Measurements from ENCODE around the gene PSMC3. TPM values are rescaled to one million over a fixed set of nuclear protein-coding genes. Genes with fewer than 3 reads are reported as not detected.

Gene PSMC3
- total and polyA plus RNA-seq, 7 experiments from 2014 or later: 42.2 to 149 (median 59.2) TPM

DNA sequence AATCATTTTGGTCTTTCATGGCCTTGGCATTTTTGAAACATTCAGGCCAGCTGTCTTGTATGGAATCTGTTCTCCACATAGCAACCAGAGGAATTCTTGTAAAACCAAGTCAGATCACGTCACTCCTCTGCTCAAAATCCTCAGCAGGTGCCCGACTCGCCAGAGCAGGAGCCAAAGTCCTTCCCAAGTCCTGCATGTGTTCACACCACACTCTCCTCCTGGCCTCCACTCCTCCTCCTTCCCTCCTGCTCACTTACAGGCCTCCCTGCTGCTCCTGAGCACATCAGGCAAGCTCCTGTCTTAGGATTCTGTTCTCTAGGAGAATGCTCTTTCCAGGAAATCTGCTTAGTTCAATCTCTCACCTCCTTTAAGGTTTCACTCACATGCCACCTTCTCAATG lies 6.9 kb upstream of the PSMC3 start:
- DNase-seq (no peak), ATAC-seq (no peak)
- peak overlapping the region in 1 of 9 donors; percentile 38 for H3K27ac Mint-ChIP-seq
- H3K4me1 Mint-ChIP-seq: peaks cover 0 to 5% (median 0%) of the 10 kb centered on the region in 7 donors
- no peaks in the 10 kb centered on the region for H3K9me3 Mint-ChIP-seq
- H3K36me3 Mint-ChIP-seq: no peaks in the 10 kb centered on the region
- H3K9me3 ChIP-seq (ENCODE audit: control insufficient read depth in 2 of 3, low read length in 3 of 3): no peaks in the 10 kb centered on the region
- H3K4me1 ChIP-seq (ENCODE audit: control insufficient read depth in 2 of 2, insufficient read depth in 2 of 2, low read length in 2 of 2): no peaks in the 10 kb centered on the region
- H3K36me3 ChIP-seq (ENCODE audit: control insufficient read depth in 2 of 3, insufficient read depth in 3 of 3, low read length in 3 of 3): no peaks in the 10 kb centered on the region
- no peak overlapping the region for H3K4me3 Mint-ChIP-seq
- H3K4me3 ChIP-seq (ENCODE audit: low read length): no peak overlapping the region
- H3K27me3 Mint-ChIP-seq: no peaks in the 10 kb centered on the region
- no peak overlapping the region for H3K27ac ChIP-seq (ENCODE audit: low read depth, low read length)
- ChIA-PET CTCF (interaction anchor here (0.6 kb wide), 1 partner anchor 165 kb away, joined by 4 read pairs; no protein-coding TSS in a partner anchor), POLR2A (no interaction called here)
- intact Hi-C loops (cut with micrococcal nuclease): no loop called here
- H3K27me3 ChIP-seq (ENCODE audit: control insufficient read depth in 2 of 2, insufficient read depth in 2 of 2, low read length in 2 of 2): no peaks in the 10 kb centered on the region

DNA sequence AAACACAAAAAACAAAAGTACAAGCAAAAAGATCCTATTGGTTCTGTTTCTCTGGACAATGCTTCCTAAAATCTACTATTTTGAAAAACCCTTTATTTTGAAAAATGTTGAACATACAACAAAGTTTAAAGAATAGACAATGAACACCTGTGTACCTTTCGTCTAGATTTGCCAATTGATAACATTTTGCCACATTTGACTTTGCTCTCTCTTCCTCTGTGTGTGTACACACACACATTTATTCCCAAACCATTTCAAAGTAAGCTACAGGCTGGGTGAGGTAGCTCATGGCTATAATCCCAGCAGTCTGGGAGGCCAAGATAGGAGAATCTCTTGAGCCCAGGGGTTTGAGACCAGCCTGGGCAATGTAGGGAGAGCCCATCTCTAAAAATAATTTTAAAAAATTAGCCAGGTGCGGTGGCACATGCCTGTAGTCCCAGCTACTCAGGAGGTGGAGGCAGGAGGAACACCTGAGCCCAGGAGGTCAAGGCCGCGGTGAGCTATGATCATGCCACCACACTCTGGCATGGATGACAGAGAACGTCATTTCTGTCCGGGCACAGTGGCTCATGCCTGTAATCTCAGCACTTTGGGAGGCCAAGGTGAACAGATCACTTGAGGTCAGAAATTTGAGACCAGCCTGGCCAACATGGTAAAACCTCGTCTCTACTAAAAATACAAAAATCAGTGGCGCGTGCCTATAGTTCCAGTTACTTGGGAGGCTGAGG lies 5.3 kb upstream of the PSMC3 start:
- Histone ChIP-seq H3K9me3 (ENCODE audit: control insufficient read depth in 2 of 3, low read length in 3 of 3) (no peaks in the 10 kb centered on the region), H3K4me3 (ENCODE audit: low read length) (no peak overlapping the region), H3K36me3 (ENCODE audit: control insufficient read depth in 2 of 3, insufficient read depth in 3 of 3, low read length in 3 of 3) (no peaks in the 10 kb centered on the region), H3K4me1 (ENCODE audit: control insufficient read depth in 2 of 2, insufficient read depth in 2 of 2, low read length in 2 of 2) (no peaks in the 10 kb centered on the region), H3K27ac (ENCODE audit: low read depth, low read length) (no peak overlapping the region), H3K27me3 (ENCODE audit: control insufficient read depth in 2 of 2, insufficient read depth in 2 of 2, low read length in 2 of 2) (no peaks in the 10 kb centered on the region)
- ChIA-PET POLR2A (interaction anchor here (0.7 kb wide), 1 partner anchor 25 kb away, joined by 3 read pairs; no protein-coding TSS in a partner anchor), CTCF (no interaction called here)
- no peak for ATAC-seq
- Mint-ChIP-seq H3K27ac (no peak overlapping the region), H3K36me3 (no peaks in the 10 kb centered on the region), H3K4me3 (no peak overlapping the region), H3K27me3 (no peaks in the 10 kb centered on the region), H3K4me1 (peaks cover 0 to 9% (median 2%) of the 10 kb centered on the region in 7 donors), H3K9me3 (no peaks in the 10 kb centered on the region)
- DNase-seq: no peak
- intact Hi-C loops (cut with micrococcal nuclease): no loop called here

DNA sequence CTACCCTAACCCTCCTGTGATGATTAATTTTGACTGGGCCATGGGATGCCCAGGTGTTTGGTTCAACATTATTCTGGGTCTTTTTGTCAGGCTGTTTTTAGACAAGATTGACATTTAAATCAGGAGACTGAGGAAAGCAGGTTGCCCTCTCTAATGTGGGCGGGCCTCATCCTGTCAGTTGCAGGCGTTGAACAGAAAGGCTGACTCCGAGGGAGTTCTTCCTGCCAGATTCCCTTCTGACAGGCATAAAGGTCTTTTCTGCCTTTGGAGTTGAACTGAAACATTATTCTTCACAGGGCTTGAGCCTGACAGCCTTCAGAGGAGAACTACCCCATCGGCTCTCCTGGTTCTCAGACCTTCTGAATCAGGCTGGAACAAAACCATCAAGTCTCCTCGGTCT lies 4.3 kb upstream of the PSMC3 start:
- no peaks in the 10 kb centered on the region for H3K9me3 Mint-ChIP-seq

DNA sequence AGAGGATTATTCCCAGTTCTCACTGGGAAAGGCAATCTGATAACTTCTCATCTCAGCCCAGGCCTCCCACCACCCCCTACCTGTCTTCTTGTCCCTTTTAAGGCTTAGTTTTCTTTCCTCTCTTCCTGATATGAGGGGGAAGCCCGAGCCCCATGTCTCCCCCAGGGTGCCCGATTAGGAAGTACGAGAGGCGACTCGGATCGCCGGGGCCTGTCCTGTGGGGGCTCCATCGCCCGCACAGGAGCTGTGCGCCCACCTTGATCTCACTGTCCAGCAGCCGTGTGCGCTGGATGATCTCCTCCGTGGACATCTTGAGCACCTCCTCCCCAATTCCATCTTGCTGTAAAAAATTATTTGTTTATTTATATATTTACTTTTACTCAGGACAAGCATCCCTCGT lies 628 bp downstream of the PSMC3 start:
- H3K9me3 ChIP-seq (ENCODE audit: control insufficient read depth in 2 of 3, low read length in 3 of 3): no peaks in the 10 kb centered on the region
- Mint-ChIP-seq H3K9me3 (no peaks in the 10 kb centered on the region), H3K36me3 (peaks cover 5 to 20% (median 10%) of the 10 kb centered on the region in 5 donors), H3K4me3 (peak overlapping the region; percentile 91 to 99 (median 98)), H3K27me3 (no peaks in the 10 kb centered on the region), H3K27ac (peak overlapping the region; percentile 83 to 99 (median 97)), H3K4me1 (peaks cover 16 to 34% (median 27%) of the 10 kb centered on the region in 7 donors)
- ATAC-seq: no peak
- peak overlapping the region; percentile 96 for H3K27ac ChIP-seq (ENCODE audit: low read depth, low read length)
- H3K4me1 ChIP-seq (ENCODE audit: control insufficient read depth in 2 of 2, insufficient read depth in 2 of 2, low read length in 2 of 2): peaks cover 9 to 10% of the 10 kb centered on the region in 2 donors
- no peaks in the 10 kb centered on the region for H3K27me3 ChIP-seq (ENCODE audit: control insufficient read depth in 2 of 2, insufficient read depth in 2 of 2, low read length in 2 of 2)
- DNase-seq: no peak
- peak overlapping the region; percentile 95 for H3K4me3 ChIP-seq (ENCODE audit: low read length)
- intact Hi-C loops (cut with micrococcal nuclease): loop anchor here (1.0 to 5.0 kb wide), 18 partner anchors 17 to 808 kb away; partner anchors contain the start of genes CELF1 (in 2 of the 2), FNBP4 (in 2 of the 2), MTCH2 (in 2 of the 2) and SLC39A13 (in 2 of the 2)
- peaks cover 0 to 50% (median 0%) of the 10 kb centered on the region in 3 experiments for H3K36me3 ChIP-seq (ENCODE audit: control insufficient read depth in 2 of 3, insufficient read depth in 3 of 3, low read length in 3 of 3)
- POLR2A ChIA-PET: interaction anchor here (0.6 to 2.0 kb wide), 10 partner anchors 8 to 178 kb away, joined by 3 to 7 read pairs (median 4); partner anchors contain the start of genes ACP2 and MADD
- CTCF ChIA-PET: interaction anchor here (0.8 to 1.4 kb wide), 3 partner anchors 13 to 52 kb away, joined by 3 to 5 read pairs (median 4); no protein-coding TSS in a partner anchor

More for the DNA sequence above, 4.3 kb upstream of the PSMC3 start:
- Histone ChIP-seq H3K9me3 (ENCODE audit: control insufficient read depth in 2 of 3, low read length in 3 of 3) (no peaks in the 10 kb centered on the region), H3K36me3 (ENCODE audit: control insufficient read depth in 2 of 3, insufficient read depth in 3 of 3, low read length in 3 of 3) (peaks cover 0 to 5% (median 0%) of the 10 kb centered on the region in 3 experiments), H3K27ac (ENCODE audit: low read depth, low read length) (no peak overlapping the region), H3K4me1 (ENCODE audit: control insufficient read depth in 2 of 2, insufficient read depth in 2 of 2, low read length in 2 of 2) (peaks cover 1 to 2% of the 10 kb centered on the region in 2 donors), H3K27me3 (ENCODE audit: control insufficient read depth in 2 of 2, insufficient read depth in 2 of 2, low read length in 2 of 2) (no peaks in the 10 kb centered on the region), H3K4me3 (ENCODE audit: low read length) (no peak overlapping the region)
- intact Hi-C loops (cut with micrococcal nuclease): no loop called here
- peaks cover 0 to 5% (median 0%) of the 10 kb centered on the region in 5 donors for H3K36me3 Mint-ChIP-seq
- no peak for ATAC-seq
- H3K4me3 Mint-ChIP-seq: no peak overlapping the region
- peaks cover 7 to 15% (median 12%) of the 10 kb centered on the region in 7 donors for H3K4me1 Mint-ChIP-seq
- ChIA-PET POLR2A (no interaction called here), CTCF (interaction anchor here (1.5 kb wide), 1 partner anchor 19 kb away, joined by 4 read pairs; no protein-coding TSS in a partner anchor)
- DNase-seq: no peak
- peak overlapping the region in 1 of 9 donors; percentile 30 for H3K27ac Mint-ChIP-seq
- H3K27me3 Mint-ChIP-seq: no peaks in the 10 kb centered on the region

DNA sequence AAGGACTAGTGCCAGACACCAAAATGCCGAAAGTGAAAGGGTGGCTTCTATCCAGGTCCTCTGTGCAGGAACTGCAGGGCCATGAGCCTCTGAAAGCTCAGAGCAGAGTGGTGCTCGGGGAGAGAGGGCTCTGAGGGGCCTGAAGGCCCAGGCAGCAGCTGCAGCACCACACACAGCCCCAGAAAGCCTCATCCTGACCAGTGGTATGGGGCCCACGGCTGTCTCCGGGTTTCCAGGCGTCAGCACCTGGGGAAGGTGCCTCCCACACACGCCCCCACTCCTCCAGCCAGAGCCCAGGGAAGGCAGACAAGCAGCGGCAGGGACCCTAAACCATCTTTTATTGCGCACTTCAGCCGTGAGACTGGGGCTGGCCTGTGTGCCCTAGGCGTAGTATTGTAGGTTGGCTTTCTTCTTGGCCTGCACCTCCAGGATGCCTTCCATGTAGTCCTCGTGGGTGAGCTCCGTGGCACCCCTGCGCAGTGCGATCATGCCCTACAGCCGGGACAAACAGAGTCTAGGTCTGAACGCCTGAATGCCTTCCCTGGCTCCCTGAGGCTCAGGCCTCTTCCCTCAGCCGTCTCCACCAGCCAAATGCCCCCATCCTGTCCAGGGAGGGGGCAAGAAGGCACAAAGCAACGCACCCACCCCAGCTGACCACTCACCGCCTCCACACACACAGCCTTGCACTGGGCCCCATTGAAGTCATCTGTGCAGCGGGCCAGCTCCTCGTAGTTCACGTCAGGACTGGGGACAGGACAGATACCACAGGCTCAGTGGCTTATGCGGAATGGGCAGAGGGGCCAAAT lies 7.6 kb downstream of the PSMC3 start:
- H3K27ac Mint-ChIP-seq: peak overlapping the region in 2 of 9 donors; percentile 51 to 54
- DNase-seq (no peak), ATAC-seq (no peak)
- peaks cover 0 to 96% (median 0%) of the 10 kb centered on the region in 3 experiments for H3K36me3 ChIP-seq (ENCODE audit: control insufficient read depth in 2 of 3, insufficient read depth in 3 of 3, low read length in 3 of 3)
- ChIA-PET POLR2A (interaction anchor here (1.0 kb wide), 1 partner anchor 15 kb away, joined by 3 read pairs; no protein-coding TSS in a partner anchor), CTCF (no interaction called here)
- no peak overlapping the region for H3K27ac ChIP-seq (ENCODE audit: low read depth, low read length)
- no peak overlapping the region for H3K4me3 ChIP-seq (ENCODE audit: low read length)
- H3K4me3 Mint-ChIP-seq: no peak overlapping the region
- peaks cover 0 to 5% (median 3%) of the 10 kb centered on the region in 7 donors for H3K4me1 Mint-ChIP-seq
- no peaks in the 10 kb centered on the region for H3K9me3 ChIP-seq (ENCODE audit: control insufficient read depth in 2 of 3, low read length in 3 of 3)
- H3K4me1 ChIP-seq (ENCODE audit: control insufficient read depth in 2 of 2, insufficient read depth in 2 of 2, low read length in 2 of 2): no peaks in the 10 kb centered on the region
- H3K36me3 Mint-ChIP-seq: peaks cover 0 to 27% (median 11%) of the 10 kb centered on the region in 5 donors
- no peaks in the 10 kb centered on the region for H3K27me3 ChIP-seq (ENCODE audit: control insufficient read depth in 2 of 2, insufficient read depth in 2 of 2, low read length in 2 of 2)
- no peaks in the 10 kb centered on the region for H3K27me3 Mint-ChIP-seq
- intact Hi-C loops (cut with micrococcal nuclease): no loop called here
- H3K9me3 Mint-ChIP-seq: no peaks in the 10 kb centered on the region

DNA sequence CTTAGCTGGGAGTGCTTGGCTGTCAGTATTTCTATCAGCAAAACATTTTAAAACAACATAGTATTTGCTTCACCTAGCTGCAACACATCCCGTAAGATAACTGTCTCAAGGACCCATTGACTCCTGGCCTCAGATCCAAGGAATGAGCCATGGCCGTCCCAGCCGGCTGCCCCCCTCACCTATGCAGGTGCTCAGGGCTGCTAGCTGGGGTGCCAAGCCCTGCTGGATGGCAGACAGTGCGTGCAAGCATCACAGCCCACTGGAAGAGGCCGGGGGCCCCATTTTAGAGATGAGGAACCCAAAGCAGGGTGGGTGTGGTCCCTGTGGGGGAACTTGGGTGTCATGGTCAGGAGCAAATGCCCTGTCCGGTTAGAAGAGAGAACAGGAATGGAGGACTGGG lies 8.5 kb downstream of the PSMC3 start:
- no peak overlapping the region for H3K4me3 ChIP-seq (ENCODE audit: low read length)
- no peaks in the 10 kb centered on the region for H3K4me1 ChIP-seq (ENCODE audit: control insufficient read depth in 2 of 2, insufficient read depth in 2 of 2, low read length in 2 of 2)
- H3K4me1 Mint-ChIP-seq: peaks cover 0 to 5% (median 3%) of the 10 kb centered on the region in 7 donors
- no peaks in the 10 kb centered on the region for H3K9me3 ChIP-seq (ENCODE audit: control insufficient read depth in 2 of 3, low read length in 3 of 3)
- no peaks in the 10 kb centered on the region for H3K27me3 Mint-ChIP-seq
- ChIA-PET CTCF (interaction anchor here (1.5 kb wide), 1 partner anchor 44 kb away, joined by 5 read pairs; no protein-coding TSS in a partner anchor), POLR2A (interaction anchor here (0.9 to 1.0 kb wide), 2 partner anchors 8 to 14 kb away, joined by 3 to 5 read pairs; partner anchors contain the start of gene PSMC3)
- DNase-seq (no peak), ATAC-seq (no peak)
- H3K27ac Mint-ChIP-seq: peak overlapping the region in 3 of 9 donors; percentile 21 to 50 (median 43)
- H3K36me3 ChIP-seq (ENCODE audit: control insufficient read depth in 2 of 3, insufficient read depth in 3 of 3, low read length in 3 of 3): peaks cover 0 to 92% (median 0%) of the 10 kb centered on the region in 3 experiments
- H3K9me3 Mint-ChIP-seq: no peaks in the 10 kb centered on the region
- peaks cover 0 to 26% (median 11%) of the 10 kb centered on the region in 5 donors for H3K36me3 Mint-ChIP-seq
- H3K27me3 ChIP-seq (ENCODE audit: control insufficient read depth in 2 of 2, insufficient read depth in 2 of 2, low read length in 2 of 2): no peaks in the 10 kb centered on the region
- no peak overlapping the region for H3K27ac ChIP-seq (ENCODE audit: low read depth, low read length)
- H3K4me3 Mint-ChIP-seq: no peak overlapping the region
- intact Hi-C loops (cut with micrococcal nuclease): no loop called here
